Panc1 (cell line): ENCODE data around the gene RAI14.
A peak's percentile ranks its signal among the peaks of the same experiment; 100 is the strongest.

Experiments
- CTCF ChIP-seq: fragments of 450-650 bp; IDR thresholded peaks from 2 replicates; pipeline ENCODE4 v1.5.1; 2017; ENCODE audit warnings: mild to moderate bottlenecking
- POLR2AphosphoS5 ChIP-seq: IDR thresholded peaks from 2 replicates; pipeline ENCODE4 v1.6.1; 2012; ENCODE audit warnings: mild to moderate bottlenecking, low read depth, low read length, moderate library complexity

GRCh38 chr5:34838785-34839714 lies 182.9 kb downstream of the RAI14 start, which contains the start of gene TTC23L:
- no peak for TF ChIP-seq CTCF
- peak; percentile 46; the same call in 1 of the 2 replicates for TF ChIP-seq POLR2AphosphoS5
